GM12874 (cell line): Measurements from ENCODE around the gene SH3BGRL2.

Source experiments
- CTCF ChIP-seq: IDR thresholded peaks from 2 replicates; pipeline ENCODE4 v1.5.1; 2011; ENCODE audit warnings: low read depth, mild to moderate bottlenecking, control low read depth, low read length, moderate library complexity; ENCODE audit not compliant: insufficient read depth

SH3BGRL2 gene

GRCh38 chr6:79646006-79646405, 14.9 kb downstream of the SH3BGRL2 start:
- 0 out of 2 replicates have a peak, but pooled peaks have one; percentile 18 for TF ChIP-seq CTCF

GRCh38 chr6:79646561-79646960, 15.4 kb downstream of the SH3BGRL2 start:
- TF ChIP-seq CTCF, result no peak

- TF ChIP-seq CTCF, result no peak
These were observed 16.6 kb downstream of the SH3BGRL2 start for GRCh38 chr6:79647741-79648140.

GRCh38 chr6:79648328-79648727, 17.2 kb downstream of the SH3BGRL2 start:
- TF ChIP-seq CTCF, result no peak

- TF ChIP-seq CTCF, result no peak
These were observed 17.9 kb downstream of the SH3BGRL2 start for GRCh38 chr6:79649016-79649415.

- TF ChIP-seq CTCF, result no peak
These were observed 19.8 kb downstream of the SH3BGRL2 start for GRCh38 chr6:79650950-79651349.

- no peak for TF ChIP-seq CTCF
These were observed 25.0 kb downstream of the SH3BGRL2 start for GRCh38 chr6:79656134-79656533.

- no peak for TF ChIP-seq CTCF
These were observed 26.1 kb downstream of the SH3BGRL2 start for GRCh38 chr6:79657238-79657637.
